ENCODE measurements around the gene TNXB.
"Not testable (repeated sequence)": the region's sequence is repeated elsewhere in the genome, so short reads cannot be mapped to it uniquely, and the experiment has no call there.

The TNXB gene

DNA sequence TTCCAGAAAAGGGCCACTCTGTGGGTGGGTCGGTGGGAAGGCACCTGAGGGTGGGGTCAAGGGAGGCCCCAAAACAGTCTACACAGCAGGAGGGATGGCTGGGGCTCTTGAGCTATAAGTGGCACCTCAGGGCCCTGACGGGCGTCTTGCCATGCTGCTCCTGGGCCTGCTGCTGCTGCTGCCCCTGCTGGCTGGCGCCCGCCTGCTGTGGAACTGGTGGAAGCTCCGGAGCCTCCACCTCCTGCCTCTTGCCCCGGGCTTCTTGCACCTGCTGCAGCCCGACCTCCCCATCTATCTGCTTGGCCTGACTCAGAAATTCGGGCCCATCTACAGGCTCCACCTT lies 103.6 kb downstream of the TNXB start:
- not testable (repeated sequence) for DNase-seq

DNA sequence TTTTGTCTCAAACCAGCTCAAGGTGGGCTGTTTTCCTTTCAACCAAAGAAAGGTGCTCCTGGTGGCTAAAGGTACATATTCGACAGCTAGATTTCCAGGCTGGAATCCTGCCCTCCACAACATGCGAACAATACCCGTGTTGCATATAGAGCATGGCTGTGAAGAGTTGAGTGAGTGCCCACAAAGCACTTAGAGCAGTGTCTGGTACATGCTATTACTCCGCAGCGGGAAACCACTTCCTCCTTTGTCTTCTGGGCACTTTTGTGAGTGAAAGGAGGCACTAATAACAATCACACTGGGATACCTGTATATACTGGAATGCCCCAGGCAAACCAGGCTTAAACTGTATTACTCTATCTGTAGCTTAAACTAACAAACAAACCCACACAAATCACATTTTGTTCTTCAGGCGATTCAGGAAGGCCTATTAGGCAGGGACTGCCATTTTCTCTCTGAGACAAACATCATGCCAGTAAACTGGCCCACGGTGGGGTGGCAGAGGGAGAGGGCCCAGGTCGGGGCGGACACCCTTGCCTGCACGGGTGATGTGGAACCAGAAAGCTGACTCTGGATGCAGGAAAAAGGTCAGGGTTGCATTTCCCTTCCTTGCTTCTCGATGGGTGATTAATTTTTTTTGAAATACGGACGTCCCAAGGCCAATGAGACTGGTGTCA lies 104.1 kb downstream of the TNXB start:
- DNase-seq, result not testable (repeated sequence)

DNA sequence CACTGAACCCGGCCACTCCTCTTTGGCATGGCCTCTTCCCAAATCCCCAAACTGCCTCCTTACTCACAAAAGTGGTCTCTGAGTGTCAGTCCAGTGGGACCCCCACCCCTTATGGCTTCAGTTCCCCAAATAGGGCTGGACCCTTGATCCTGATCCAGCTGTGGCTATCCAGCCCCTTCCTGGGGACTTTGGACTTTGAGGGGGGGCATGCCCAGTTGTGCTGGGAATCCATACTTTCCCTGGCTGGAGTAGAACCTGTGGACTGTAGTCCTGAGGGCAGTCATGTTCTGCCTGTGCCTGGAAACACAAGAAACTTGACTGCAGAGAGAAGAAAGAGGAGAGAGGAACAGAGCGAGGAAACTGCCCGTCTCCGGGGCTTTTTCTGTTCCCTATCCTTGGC lies 104.7 kb downstream of the TNXB start:
- not testable (repeated sequence) for DNase-seq

DNA sequence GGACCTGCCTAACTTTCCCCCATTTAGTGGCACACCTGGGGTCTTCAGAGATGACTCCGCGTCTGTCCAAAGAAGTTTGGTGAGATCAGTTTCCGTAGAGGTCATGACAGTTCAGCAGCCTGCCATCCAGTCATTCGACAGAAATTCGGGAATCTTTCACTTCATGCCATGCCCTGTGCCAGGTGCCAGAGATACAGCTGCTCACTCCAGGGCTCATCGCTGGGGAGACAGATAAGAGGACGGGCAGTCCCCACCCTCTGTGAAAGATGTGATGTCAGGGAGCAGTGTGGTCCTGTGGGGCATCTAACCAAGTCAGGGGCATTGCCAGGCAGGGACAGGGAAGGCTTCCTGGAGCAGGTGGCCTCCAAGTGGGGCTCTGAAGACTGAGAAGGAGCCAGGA lies 105.8 kb downstream of the TNXB start:
- not testable (repeated sequence) for DNase-seq

DNA sequence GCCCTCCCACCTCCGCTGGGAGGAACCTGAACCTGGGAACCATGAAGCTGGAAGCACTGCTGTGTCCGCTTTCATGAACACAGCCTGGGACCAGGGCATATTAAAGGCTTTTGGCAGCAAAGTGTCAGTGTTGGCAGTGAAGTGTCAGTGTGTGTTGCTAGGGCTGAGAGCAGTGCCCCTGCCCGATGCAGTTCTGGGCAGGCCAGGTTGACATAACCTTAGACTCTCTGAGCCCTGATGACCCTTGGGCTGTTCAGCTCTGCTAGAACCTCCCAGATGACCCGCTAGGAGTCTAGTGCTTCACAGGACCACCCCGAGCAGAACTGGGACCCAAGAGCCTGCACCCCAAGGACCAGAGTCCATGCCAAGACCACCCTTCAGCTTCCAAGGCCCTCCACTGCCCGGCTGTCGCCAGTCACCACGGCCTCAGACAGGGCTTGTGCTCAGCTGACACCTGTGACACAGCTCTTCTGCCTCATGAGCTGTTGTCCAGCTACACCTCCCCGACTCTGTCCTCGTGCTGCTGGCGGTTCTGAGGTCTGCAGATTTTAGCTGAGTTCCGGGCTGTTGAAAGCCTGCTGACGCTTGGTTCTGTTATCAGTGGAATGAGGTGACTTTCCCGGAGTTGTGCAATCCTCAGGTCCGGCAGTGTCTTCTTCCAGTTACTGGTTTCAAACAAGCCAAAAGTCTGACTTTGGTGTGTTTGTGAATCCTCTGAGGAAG lies 106.4 kb downstream of the TNXB start:
- not testable (repeated sequence) for DNase-seq

DNA sequence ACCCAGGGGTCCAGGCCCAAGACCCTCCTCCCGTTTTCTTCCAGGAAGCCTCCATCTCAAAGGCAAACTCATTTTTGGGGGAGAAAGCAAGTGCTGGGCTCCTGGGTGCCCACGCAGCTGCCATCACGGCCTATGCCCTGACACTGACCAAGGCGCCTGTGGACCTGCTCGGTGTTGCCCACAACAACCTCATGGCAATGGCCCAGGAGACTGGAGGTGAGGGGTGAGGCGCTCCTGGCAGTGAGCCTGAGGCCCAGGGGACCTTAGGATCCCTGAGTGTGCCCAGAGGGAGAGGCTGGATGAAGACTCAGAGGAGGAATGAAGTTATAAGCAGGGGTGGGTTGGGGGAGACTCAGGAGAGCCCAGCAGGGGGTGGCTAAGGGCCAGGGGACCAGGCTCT lies 112.8 kb downstream of the TNXB start:
- DNase-seq, result not testable (repeated sequence)

DNA sequence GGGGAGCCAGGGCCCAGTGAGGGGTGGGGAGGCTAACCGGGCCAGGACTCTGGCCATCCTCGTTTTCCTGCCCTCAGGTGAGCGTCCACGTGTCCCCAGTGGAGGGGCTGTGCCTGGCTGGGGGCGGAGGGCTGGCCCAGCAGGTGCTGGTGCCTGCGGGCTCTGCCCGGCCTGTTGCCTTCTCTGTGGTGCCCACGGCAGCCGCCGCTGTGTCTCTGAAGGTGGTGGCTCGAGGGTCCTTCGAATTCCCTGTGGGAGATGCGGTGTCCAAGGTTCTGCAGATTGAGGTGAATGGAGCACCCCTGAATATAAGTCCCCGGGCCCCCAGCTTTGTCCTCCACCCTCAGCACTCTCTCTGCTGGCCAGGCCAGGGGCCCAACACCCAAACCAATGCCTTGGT lies 114.7 kb downstream of the TNXB start:
- DNase-seq, result not testable (repeated sequence)
